Trophoblast cell (in vitro differentiated cells and primary cell): Measurements from ENCODE around the gene OOSP3.

Source experiments
- DNase-seq, 2 donors: peaks; one replicate each; pipeline ENCODE4 v3.0.0-alpha.2; 2016
- H2AFZ ChIP-seq: 2 replicates; pipeline ENCODE4 v1.6.1; 2013; ENCODE audit warnings: low read length, moderate library complexity, mild to moderate bottlenecking; ENCODE audit not compliant: insufficient read depth, poor library complexity
- H2AK5ac ChIP-seq: 2 replicates; pipeline ENCODE4 v1.6.1; 2013; ENCODE audit warnings: mild to moderate bottlenecking, low read length
- H2BK120ac ChIP-seq: 2 replicates; pipeline ENCODE4 v1.6.1; 2013; ENCODE audit warnings: low read length, mild to moderate bottlenecking, moderate library complexity; ENCODE audit not compliant: insufficient read depth, poor library complexity
- H2BK12ac ChIP-seq: 2 replicates; pipeline ENCODE4 v1.6.1; 2013; ENCODE audit warnings: mild to moderate bottlenecking, low read length, moderate library complexity
- H2BK5ac ChIP-seq: 2 replicates; pipeline ENCODE4 v1.6.1; 2013; ENCODE audit warnings: low read length, low read depth, moderate library complexity, mild to moderate bottlenecking; ENCODE audit not compliant: poor library complexity
- H3K14ac ChIP-seq: 2 replicates; pipeline ENCODE4 v1.6.1; 2013; ENCODE audit warnings: mild to moderate bottlenecking, low read length
- H3K18ac ChIP-seq: 2 replicates; pipeline ENCODE4 v1.6.1; 2013; ENCODE audit warnings: mild to moderate bottlenecking, low read length
- H3K23ac ChIP-seq: 2 replicates; pipeline ENCODE4 v1.6.1; 2013; ENCODE audit warnings: low read length
- H3K27ac ChIP-seq: 2 replicates; pipeline ENCODE4 v1.5.1; 2013; ENCODE audit warnings: low read depth, mild to moderate bottlenecking, inconsistent platforms, low read length, moderate library complexity
- H3K27me3 ChIP-seq: 2 replicates; pipeline ENCODE4 v1.6.1; 2013; ENCODE audit warnings: inconsistent platforms, mild to moderate bottlenecking, low read length, moderate library complexity; ENCODE audit not compliant: insufficient read depth
- H3K36me3 ChIP-seq, 2 experiments: 1 replicate in 1 of 2; 2 replicates in 1 of 2; pipeline ENCODE4 v1.6.1; 2013; ENCODE audit warnings: low read length in 2 of 2, mild to moderate bottlenecking in 2 of 2, moderate library complexity in 1 of 2; ENCODE audit not compliant: insufficient read depth in 2 of 2, control insufficient read depth in 1 of 2
- H3K4ac ChIP-seq: 2 replicates; pipeline ENCODE4 v1.6.1; 2013; ENCODE audit warnings: low read depth, mild to moderate bottlenecking, low read length, moderate library complexity
- H3K4me1 ChIP-seq, 2 experiments: 1 replicate in 1 of 2; 2 replicates in 1 of 2; pipeline ENCODE4 v1.6.1; 2013; ENCODE audit warnings: low read length in 2 of 2, mild to moderate bottlenecking in 2 of 2, moderate library complexity in 1 of 2; ENCODE audit not compliant: insufficient read depth in 2 of 2, control insufficient read depth in 1 of 2
- H3K4me2 ChIP-seq: 2 replicates; pipeline ENCODE4 v1.6.1; 2013; ENCODE audit warnings: inconsistent platforms, mild to moderate bottlenecking, low read length, moderate library complexity
- H3K4me3 ChIP-seq: 2 replicates; pipeline ENCODE4 v1.5.1; 2013; ENCODE audit warnings: mild to moderate bottlenecking, low read depth, low read length, inconsistent platforms
- H3K79me1 ChIP-seq: one replicate; pipeline ENCODE4 v1.6.1; 2013; ENCODE audit warnings: low read length
- H3K79me2 ChIP-seq: 2 replicates; pipeline ENCODE4 v1.6.1; 2013; ENCODE audit warnings: low read length, mild to moderate bottlenecking; ENCODE audit not compliant: control insufficient read depth, insufficient read depth, poor library complexity
- H3K9ac ChIP-seq: 2 replicates; pipeline ENCODE4 v1.6.1; 2013; ENCODE audit warnings: mild to moderate bottlenecking, low read length
- H3K9me3 ChIP-seq: 2 replicates; pipeline ENCODE4 v1.6.1; 2013; ENCODE audit warnings: low read depth, mild to moderate bottlenecking, control low read depth, inconsistent platforms, low read length; ENCODE audit not compliant: insufficient read depth
- H4K12ac ChIP-seq: 2 replicates; pipeline ENCODE4 v1.6.1; 2013; ENCODE audit warnings: low read depth, mild to moderate bottlenecking, low read length, moderate library complexity
- H4K8ac ChIP-seq: 2 replicates; pipeline ENCODE4 v1.6.1; 2013; ENCODE audit warnings: low read depth, mild to moderate bottlenecking, low read length, moderate library complexity
- H4K91ac ChIP-seq: one replicate; pipeline ENCODE4 v1.6.1; 2013; ENCODE audit warnings: low read depth, mild to moderate bottlenecking, low read length, moderate library complexity
- WGBS: extraction: QIAGEN DNeasy Blood & Tissue Kit; methylation state at CpG from one replicate; pipeline ENCODE4 v1.1.7; 2013; ENCODE audit warnings: missing lambda C conversion rate; ENCODE audit not compliant: insufficient read length, insufficient coverage; ENCODE audit errors: extremely low coverage; 5-methylcytosine and 5-hydroxymethylcytosine counted together

Gene OOSP3

GRCh38 chr11:59944720-59945119 is 66.1 kb downstream of the OOSP3 start:
- Histone ChIP-seq H3K4me2 (no peak overlapping the region), H3K9ac (no peak overlapping the region)

More at GRCh38 chr11:59944720-59945119, 66.1 kb downstream of the OOSP3 start:
- no peaks in the 10 kb centered on the region for H3K27me3 ChIP-seq
- H3K27ac ChIP-seq = no peak overlapping the region
- no peak overlapping the region for H3K18ac ChIP-seq
- no peak overlapping the region for H2BK12ac ChIP-seq
- no peak overlapping the region for H3K14ac ChIP-seq
- WGBS = no CpG with 5 or more reads among the region's 2 CpGs
- H3K4me3 ChIP-seq = no peak overlapping the region
- H2BK120ac ChIP-seq = no peak overlapping the region
- no peaks in the 10 kb centered on the region for H3K79me1 ChIP-seq
- H3K79me2 ChIP-seq = no peaks in the 10 kb centered on the region
- H3K4ac ChIP-seq = no peak overlapping the region
- H2AFZ ChIP-seq = no peak overlapping the region
- no peak for DNase-seq
- H3K9me3 ChIP-seq = no peaks in the 10 kb centered on the region
- H2BK5ac ChIP-seq = no peak overlapping the region
- no peak overlapping the region for H2AK5ac ChIP-seq
- no peak overlapping the region for H4K12ac ChIP-seq
- no peaks in the 10 kb centered on the region for H3K4me1 ChIP-seq
- no peaks in the 10 kb centered on the region for H3K36me3 ChIP-seq
- no peak overlapping the region for H4K8ac ChIP-seq
- no peak overlapping the region for H3K23ac ChIP-seq
- no peak overlapping the region for H4K91ac ChIP-seq
